Activated effector memory CD4-positive, alpha-beta T cell treated with Interleukin-2 at 50 U/mL for 16 hours (primary cell): ENCODE data around the gene FHIT.

Experiments used
- DNase-seq: peaks from one replicate; pipeline ENCODE4 v3.0.0-alpha.2; 2020

Gene FHIT

GRCh38 chr3:60754617-60755016 lies 496.6 kb downstream of the FHIT start:
- DNase-seq = no peak

- no peak for DNase-seq
Measured at GRCh38 chr3:60752809-60753208, 498.4 kb downstream of the FHIT start.

GRCh38 chr3:60746695-60747416 lies 504.4 kb downstream of the FHIT start:
- DNase-seq = no peak

- DNase-seq = no peak
Measured at GRCh38 chr3:60746043-60746638, 505.1 kb downstream of the FHIT start.

DNA sequence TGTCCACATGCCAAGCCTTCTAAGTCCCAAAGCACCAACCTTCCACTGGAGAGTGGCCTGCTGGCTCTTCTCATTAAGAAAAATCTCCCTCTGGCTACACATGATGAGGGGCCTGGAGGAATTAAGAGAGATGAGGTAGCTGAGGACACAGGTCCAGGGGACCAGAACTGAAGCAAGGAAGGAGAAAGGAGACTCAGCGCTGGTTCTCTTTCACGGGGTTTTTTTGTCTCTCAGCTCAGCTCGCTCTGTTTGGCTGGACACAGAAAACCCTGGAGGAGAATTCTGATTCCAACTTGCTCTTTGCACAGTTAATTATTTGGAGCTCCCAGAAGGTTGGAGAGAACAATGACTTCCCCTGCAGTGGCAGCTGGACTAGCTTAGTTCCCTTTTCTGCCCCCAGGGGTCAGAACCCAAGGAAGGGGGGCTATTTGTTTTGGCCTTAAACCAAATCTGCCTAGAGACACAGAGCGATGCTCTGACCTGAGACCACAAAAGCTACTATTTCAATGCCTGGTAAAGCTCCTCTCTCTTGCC lies 507.6 kb downstream of the FHIT start:
- DNase-seq = no peak

DNA sequence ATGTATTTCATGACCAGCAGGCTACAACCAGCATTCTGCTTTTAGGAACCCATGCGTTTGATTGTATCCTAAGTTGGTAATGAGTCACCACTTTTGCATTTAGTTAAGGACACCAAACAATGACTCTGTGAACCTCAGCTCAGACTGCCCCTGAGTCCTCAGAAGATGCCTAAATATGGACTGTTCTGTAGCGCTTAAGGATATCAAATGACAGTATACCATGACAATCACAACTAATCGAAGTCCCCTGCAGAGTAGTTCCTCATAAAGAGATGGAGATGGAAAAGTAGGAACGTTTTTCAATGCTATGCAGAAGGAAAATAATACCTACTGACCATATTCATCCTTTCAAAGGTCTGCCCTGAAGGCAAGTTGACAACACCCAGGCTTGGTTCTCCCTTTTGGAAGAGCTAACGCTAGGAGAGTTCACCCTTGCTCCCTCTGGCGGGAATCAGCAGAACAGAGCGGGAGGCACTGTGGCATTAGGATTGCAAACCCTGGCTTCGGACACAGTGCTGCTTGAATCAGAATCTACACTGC lies 508.6 kb downstream of the FHIT start:
- DNase-seq = no peak

DNA sequence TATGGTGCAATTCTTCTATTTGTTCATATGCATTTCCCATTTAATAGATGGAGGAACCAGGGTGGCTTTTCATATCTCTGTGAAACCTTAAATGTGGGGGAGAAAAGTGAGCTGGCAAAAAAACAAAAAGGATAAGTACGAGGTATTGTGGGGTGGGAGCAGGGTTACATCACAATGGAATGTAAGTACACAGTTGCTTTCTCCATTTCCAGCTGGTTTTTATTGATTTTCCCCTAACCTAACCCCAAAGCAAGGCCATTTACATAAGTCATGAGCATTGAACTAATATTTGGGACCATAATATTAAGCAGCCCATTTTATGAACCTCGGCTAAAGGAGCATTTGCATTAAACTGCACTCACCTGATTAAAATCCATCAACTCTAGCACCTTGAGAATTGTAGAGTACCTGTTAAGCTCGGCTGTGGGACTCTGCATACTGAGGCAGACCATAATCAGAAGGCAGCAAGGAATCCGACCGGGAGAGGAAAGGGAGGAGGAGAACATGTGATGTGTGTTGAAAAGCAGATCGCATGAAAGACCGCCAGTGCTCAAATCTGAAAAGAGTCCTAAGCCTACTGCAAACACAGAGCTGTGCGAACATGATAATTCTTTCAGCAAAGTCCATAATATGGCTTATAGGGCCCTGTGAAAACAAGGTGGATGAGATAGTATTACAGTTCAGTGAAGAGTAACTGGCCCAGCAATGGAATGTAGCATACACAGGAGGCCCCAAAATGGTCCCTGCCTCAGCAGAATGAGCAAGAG lies 513.4 kb downstream of the FHIT start:
- no peak for DNase-seq

DNA sequence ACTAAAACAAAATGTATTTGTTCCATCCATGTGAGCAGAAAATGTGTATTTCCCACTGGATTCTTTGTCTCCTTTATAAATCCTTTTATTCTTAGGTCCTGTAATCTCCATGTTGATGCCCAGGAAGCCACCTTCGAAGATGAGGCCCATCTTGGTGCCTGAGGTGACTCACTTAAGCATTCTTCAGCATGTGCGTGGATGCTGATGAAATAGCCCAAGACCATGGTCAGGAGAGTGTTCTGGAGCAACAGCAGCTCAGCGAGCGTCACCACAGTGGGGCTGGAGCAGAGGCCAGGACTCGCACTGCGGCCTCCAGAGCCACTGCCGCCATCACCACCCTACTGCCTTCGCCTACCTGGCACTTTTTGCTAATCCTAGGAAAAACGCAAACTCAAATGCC lies 520.9 kb downstream of the FHIT start:
- DNase-seq = no peak

- DNase-seq = no peak
Measured at GRCh38 chr3:60729056-60729455, 522.2 kb downstream of the FHIT start.

- DNase-seq = no peak
Measured at GRCh38 chr3:60728006-60728405, 523.2 kb downstream of the FHIT start.

DNA sequence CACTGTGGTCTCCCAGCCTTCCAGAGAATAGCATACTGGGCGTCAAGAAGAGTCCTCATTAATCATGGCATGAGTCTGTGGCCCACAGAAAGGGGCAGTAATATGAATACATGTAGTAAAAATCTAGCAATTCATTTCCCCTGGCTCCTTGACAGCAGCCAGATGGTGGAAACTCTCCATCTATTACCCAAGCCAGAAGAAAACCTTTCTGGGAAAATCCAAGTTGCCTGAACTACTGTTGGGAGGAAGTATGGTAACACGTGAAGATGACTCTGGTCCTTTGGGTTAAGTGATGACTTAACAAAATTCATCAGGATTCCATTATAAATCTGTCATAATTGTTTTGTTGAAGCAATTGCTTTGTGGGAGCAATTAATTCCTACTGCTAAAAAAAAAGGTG lies 530.5 kb downstream of the FHIT start:
- DNase-seq = no peak

DNA sequence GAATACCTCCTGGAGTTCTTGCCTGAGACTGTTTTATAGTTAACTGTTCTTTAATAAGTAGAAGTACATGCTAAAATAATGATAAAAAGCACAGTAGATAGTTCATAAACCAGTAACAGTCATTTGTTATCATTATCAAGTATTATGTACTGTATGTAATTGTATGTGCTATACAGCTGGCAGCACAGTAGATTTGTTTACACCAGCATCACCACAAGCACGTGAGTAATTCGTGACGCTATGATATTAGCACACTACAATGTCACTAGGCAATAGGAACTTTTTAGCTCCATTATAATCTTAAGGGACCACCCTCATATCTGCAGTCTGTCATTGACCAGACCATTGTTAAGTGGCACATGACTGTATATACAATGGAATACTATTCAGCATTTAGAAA lies 534.7 kb downstream of the FHIT start:
- no peak for DNase-seq

- no peak for DNase-seq
Measured at GRCh38 chr3:60708191-60708975, 542.9 kb downstream of the FHIT start.

DNA sequence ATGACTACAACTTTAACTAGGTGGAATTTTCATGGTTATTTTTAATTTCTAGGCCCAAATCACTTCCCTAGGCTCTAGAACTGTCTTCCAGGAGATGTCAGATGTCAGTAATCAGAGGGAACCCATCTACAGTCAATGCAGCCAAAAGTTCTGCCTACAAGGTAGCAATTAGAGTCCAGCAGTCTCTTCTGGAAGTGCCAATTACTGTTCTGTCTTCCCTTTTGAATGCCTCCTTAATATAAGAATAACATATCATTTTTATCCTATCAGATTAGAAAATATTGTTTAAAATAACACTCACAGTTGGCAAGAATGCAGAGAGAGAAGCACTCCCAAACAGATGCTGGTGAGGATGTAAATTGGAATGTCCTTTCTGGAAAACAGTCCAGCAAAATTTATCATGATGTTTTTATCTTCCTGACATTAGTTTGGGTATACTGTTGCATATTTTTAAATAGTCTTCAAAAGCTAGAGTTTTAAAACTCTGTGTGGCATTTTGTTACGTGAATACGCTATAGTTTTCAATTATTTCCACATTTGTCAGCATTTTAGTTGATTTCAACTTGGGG lies 543.7 kb downstream of the FHIT start:
- no peak for DNase-seq

GRCh38 chr3:60703956-60704736 lies 547.1 kb downstream of the FHIT start:
- DNase-seq = no peak

GRCh38 chr3:60703008-60703407 lies 548.2 kb downstream of the FHIT start:
- DNase-seq = no peak

- no peak for DNase-seq
Measured at GRCh38 chr3:60698117-60698516, 553.1 kb downstream of the FHIT start.

DNA sequence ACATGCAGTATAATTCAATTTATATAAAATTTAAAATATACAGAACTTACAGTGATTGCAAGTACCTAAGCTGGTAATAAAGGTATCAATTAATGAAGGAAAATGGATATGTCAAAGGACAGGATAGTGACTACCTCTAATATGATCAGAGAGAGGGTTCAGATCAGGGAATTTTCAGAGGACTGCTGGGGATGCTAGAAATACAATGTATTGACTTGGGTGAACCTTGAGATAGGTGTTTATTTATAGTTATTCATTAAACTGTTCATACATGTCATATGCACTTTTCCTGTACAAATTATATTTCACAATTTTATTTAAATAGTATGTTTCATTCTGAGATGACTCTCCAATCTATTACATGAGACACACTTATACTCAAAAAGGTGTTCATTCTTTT lies 554.1 kb downstream of the FHIT start:
- no peak for DNase-seq

GRCh38 chr3:60696428-60697125 lies 554.7 kb downstream of the FHIT start:
- no peak for DNase-seq

DNA sequence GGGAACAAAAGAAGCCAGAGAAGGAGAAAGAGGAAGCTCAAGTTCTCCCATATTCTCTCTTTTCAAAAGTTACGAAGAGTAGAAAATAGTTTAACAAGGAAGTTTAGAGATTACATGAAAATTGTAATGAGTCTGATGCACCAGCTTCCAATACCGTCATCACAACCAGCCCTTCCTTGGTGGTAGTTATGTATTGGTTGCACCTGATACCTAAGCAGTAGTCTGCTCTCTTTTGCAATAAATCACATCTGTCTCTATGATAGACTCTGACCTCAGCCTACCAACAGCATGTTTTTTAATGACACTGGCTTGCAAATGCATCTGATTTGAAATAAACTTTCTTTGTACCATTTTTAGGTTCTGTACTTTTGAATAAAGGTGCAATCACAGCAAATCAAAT lies 575.8 kb downstream of the FHIT start:
- no peak for DNase-seq

GRCh38 chr3:60674870-60675269 lies 576.4 kb downstream of the FHIT start:
- no peak for DNase-seq
